Measurements from ENCODE around the gene TRAPPC5.

Gene TRAPPC5

DNA sequence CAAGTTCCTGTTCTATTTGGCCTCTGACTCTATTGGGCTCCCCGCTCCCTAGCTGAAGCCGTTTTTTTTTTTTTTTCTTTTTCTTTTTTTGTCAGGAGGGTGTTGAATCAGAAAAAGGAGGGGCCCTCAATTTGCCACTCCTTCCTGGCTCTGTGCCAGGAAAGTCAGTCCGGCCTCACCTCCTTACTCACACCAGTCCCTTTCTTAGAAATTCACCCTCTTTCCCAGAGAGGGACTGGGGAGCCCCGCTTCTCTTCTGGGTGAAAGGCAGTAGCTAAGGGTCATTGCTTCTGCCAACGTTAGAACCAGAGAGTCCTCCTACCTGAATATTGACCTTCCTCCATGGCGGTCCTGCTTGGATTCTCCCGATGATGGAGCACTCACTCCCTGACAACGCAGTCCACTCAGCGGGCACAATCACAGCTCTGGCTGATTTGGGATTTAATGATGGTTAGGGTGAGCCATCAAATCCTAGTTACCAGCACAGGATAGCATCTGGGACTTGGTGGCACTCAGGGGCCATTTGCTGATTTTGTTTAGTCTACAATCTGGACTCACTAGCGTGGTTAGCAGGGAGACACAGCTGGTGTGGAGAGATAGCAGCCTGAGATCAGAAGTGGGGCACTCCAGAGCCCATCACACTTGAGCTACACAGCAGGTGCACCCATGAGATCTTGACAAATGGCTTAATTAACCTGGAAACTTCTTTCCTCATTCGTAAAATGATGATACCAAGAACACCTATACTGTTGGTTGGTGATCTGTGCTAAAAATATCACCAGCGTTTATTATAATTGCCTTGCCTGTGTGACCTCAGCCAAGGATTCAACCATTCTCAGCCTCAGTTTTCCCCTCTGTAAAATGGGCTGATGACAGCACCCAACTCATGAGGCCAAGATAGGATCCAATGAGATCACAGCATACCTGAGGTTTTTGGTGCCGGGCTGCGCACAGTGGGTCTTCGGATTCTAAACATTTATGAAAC, 19.1 kb downstream of the TRAPPC5 start:
- no peak for FAIRE-seq

DNA sequence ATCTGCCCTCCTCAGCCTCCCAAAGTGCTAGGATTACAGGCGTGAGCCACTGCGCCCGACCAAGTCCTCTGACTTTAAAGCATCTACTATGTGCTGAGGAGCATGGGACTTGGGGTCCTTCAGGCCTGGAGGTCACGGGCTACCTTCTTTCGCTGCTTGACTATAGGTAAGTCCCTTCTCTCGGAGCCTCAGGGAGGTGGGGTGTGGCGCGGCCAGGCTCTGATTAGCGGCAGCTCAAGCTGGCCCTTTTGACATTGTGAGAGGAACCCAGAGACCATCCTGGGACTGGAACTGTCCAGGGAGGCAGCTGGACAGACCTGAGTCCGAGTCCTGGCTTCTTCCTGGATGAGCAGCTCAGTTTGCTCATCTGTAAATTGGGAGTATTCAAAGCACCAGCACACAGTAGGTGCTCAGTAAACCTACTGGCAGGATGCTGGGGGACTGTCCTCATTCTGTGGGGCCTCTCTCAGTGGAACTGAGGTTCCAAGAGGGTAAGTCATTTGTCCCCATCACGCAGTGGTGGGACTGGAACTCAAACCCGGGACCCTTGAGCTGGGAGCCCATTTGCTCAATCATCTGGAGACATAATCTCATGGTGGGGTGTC, 20.5 kb downstream of the TRAPPC5 start:
- no peak for DNase-seq (ENCODE audit: low spot score)
- no peak for FAIRE-seq

More for the DNA sequence above, 19.1 kb downstream of the TRAPPC5 start:
- peak; percentile 57 for DNase-seq (ENCODE audit: low spot score)

DNA sequence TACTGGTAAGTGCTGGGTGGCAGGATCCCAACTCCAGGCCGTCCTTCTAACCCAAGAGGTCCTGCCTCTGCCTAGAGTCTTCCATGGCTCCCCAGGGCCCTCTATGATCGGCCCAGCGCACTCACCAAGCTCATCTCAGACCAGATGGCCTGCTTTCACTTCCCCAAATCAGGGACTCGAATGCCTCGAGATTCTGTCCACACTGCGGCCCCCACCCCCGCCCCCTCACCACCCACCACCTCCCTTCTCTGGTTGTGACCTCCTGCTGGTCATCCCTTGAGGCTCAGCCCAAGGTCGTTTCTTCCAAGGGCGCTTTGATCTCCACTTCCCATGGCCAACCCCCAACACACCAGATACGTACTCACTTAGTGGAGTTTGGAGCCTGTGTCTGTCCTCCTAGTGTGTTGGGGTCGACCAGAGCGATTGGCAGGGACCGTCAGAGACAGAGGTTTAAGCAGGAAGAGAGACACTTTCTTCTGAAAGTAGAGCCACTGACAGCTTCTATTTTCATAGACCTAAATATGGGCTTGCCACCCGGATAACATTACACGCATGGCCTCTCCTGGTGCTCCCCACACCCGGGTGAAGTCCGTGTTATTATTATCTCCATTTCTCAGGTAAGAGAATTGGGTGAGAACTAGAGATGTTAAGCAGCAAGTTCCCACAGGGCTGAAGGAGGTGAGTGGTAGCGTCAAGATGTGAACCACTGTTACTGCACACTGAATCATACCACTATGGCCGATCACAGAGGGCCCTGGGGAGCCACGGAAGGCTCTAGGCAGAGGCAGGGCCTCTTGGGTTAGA, 21.2 kb downstream of the TRAPPC5 start, which contains the start of gene FCER2:
FCER2 (minus strand) TSS at position 478 of the 804 bp plus-strand sequence. CDS start 2,371 bp downstream, outside the sequence.
- no peak for DNase-seq (ENCODE audit: low spot score)
- FAIRE-seq = no peak

DNA sequence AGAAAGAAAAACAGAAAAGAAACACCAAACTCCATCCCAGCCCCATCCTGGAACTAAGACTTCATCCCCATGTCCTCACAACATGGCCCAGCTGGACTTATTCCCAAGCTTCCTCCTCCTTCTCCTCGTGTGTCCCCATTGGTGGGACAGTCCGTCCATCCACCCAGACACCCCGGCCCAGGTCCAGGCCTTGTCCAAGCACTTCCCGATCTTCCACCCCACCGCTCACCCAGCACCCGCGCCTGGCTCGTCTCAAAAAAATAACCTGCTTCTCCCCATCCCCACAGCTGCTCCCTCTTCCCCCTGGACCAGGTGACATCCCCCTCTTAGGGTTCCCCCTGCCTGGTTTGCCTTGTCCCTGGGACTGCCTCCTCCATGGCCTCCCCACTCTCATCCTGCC, 22.7 kb downstream of the TRAPPC5 start:
- FAIRE-seq = no peak
- DNase-seq (ENCODE audit: low spot score) = no peak

DNA sequence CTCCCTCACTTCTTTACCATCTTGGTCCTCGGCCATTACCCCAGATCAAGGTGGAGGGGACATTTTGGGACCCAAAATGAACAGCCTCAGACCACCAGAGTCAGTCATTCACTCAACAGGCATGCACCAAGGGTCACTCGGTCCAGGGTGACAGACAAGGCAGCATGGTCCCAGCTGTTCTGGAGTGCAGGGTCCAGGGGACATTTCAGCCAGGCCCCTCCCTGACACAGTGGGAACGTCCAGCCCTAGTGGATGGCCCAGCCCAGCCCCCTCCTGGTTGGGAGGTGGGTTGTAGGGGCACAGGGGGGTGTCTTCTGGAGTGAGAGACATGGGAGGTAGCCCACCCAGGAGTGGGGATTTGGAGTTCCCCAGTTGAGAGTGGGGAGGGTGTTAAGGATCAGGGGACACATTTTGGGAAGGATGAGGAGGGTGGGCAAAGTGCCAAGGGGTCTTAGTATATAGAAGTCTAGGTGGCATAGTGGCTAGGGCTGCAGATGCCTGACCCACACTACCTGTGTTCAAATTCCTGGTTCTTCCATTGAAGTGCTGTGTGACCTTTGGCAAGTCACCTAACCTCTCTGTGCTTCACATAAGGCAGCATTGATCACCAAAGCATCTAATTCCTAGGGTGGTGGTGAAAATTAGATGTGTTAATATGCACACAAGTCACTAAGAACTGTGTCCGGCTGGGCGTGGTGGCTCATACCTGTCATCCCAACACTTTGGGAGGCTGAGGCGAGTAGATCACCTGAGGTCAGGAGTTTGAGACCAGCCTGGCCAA, 23.8 kb downstream of the TRAPPC5 start:
- DNase-seq (ENCODE audit: low spot score) = no peak
- FAIRE-seq = no peak

DNA sequence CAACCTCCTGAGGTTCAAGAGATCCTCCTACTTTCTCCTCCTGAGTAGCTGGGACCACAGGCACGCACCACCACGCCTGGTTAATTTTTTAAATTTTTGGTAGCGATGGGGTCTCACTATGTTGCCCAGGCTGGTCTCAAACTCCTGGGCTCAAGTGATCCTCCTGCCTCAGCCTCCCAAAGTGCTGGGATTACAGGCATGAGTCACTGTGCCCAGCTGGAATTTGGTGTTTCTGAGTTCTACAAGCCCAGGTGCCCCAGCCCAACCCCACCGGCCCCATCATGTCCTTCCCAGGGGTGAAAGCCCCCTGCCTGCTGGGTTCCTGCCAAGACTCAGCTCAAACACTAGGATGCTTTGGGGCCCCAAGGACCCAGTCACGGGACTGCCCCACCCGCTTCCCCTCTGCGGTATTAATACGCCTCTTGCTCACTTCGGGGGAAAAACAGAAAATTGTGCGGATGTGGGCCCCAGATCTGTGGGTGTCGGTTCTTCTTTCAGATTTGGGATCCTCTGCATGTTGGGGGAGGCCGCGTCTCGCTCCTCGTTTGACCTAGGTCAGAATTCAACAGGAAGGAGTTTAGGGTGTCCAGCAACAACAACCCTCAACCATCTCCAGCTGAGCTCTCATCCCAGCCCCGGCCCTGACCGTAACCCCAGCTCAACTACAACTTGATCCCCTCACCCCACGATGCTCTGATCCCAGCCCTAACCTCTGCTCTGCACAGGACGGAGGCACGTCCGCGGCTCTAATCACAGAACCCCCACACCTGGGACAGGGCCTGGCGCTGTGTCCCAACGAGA, 25.0 kb downstream of the TRAPPC5 start:
- FAIRE-seq = no peak

DNA sequence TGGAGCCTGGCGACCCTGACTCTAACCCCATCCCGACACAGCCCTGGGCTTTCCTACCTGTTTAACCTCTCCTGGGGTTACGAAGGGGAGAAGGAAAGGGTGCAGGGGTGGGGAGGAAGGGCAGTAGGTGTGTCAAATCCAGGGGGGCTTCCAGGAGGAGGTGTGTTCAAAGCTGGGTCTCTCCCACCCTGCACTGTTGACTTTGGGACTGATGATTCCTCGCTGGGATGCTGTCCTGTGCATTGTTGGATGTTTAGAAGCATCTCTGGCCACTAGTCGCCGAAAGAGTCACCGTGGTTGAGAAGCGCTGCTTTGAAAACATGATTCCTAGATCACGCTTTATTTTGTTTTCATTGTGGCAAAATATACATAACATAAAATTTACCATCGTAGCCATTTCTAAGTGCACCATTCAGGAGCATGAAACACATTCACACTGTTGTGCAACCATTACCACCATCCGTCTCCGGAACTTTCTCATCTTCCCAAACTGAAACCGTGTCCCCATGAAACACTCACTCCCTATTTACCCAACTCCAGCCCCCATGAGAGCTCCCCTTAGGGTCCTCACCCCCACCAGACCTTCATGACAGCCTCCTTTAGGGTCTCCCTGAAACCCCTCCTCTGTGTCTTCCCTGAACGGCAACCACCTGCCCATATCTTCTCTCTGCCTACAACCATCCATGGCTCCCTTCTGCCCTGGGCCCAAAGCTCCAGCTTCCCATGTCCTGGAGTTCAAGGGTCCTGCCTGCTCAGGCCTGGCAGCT, 25.7 kb downstream of the TRAPPC5 start:
- DNase-seq (ENCODE audit: low spot score) (no peak), FAIRE-seq (no peak)

More for the DNA sequence above, 25.0 kb downstream of the TRAPPC5 start:
- no peak for DNase-seq (ENCODE audit: low spot score)

DNA sequence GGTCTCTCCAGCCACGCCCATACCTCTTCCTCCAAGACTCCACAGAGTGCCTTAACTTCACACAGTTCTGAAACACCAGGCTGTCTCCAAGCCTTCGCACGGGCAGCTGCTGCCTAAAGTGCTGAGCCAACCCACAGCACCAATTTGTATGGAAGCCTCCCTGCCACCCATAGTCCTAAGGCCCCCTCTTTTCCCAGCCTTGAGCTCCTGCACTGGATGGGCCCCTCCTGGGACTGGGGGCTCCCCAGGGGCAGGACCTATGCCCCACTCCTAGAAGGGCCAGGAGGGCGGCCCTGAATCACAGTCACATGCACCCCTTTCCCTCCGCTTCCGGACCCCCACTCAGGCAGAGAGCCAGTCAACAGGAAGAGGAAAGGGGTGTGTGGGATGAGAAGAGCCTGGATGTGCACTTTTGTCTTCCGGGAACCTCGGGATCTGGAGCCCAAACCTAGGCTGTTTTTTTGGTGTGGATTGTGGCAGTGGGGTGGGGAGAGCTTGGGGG, 26.4 kb downstream of the TRAPPC5 start:
- DNase-seq (ENCODE audit: low spot score) = no peak
- FAIRE-seq = no peak

DNA sequence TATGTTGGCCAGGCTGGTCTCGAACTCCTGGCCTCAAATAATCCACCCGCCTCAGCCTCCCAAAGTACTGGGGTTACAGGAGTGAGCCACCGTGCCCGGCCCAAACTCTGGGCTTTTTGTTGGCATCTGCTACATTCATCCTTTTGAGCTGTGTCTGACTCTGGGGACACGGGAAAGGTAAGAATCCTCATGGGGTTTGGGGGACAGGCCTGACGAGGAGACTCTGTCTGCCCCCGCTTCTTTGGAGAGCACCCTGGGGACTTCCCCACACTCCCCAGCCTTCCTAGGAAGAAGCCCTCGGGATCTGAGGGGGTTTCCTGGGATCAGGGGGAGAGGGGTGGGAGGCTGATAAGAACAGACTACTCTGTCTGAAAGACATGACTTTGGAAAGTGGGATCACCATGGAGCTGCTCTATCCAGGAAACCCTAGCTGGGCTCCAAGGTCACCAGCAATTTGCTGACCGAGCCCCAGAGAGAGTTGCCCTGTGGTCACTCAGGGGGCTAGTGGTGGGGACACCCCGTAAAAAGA, 29.4 kb downstream of the TRAPPC5 start:
- FAIRE-seq (no peak), DNase-seq (ENCODE audit: low spot score) (no peak)

DNA sequence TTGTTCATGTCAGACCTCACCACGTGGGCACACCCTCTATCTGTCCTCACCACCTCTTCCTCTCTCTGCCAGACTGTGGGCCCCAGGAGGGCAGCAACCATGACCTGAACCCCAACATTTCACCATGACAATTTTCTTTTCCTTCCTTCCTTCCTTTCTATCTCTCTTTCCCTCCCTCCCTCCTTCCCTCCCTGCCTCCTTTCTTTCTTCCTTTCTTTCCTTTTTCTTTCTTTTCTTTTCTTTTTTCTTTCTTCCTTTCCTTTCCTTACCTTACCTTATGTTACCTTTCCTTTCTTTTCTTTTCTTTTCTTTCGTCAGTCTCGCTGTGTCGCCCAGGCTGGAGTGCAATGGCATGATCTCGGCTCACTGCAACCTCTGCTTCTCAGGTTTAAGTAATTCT, 30.0 kb downstream of the TRAPPC5 start:
- no peak for DNase-seq (ENCODE audit: low spot score)
- FAIRE-seq = no peak

DNA sequence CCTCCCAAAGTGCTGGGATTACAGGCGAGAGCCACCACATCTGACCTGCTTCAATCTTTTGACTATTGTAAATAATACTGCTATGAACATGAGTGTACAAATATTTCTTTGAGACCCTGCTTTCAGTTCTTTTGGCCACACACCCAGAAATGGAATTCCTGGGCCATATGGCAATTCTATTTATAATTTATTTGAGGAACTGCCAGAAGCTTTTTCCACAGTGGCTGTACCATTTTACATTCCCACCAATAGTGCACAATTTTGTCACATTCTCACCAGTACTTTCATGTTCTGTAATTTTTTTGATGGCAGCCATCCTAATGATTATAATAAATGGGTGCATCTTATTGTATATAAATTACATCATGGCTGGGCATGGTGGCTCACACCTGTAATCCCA, 35.0 kb downstream of the TRAPPC5 start:
- FAIRE-seq (no peak), DNase-seq (ENCODE audit: low spot score) (no peak)

DNA sequence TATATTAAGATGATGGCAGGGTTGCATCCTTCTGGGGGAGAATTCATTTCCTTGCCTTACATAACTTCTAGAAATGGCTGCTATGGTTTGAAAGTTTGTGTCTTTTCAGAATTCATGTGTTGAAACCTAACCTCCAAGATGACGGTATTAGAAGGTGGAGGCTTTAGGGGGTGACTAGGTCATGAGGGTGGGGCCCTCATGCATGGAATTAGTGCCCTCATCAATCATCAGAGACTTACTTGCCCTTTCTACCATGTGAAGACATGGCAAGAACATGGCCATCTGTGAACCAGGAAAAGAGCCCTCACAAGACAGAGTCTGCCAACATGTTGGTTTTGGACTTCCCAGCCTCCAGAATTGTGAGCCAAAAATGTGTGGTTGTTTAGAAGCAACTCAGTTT, 36.1 kb downstream of the TRAPPC5 start:
- FAIRE-seq = no peak
- DNase-seq (ENCODE audit: low spot score) = no peak

DNA sequence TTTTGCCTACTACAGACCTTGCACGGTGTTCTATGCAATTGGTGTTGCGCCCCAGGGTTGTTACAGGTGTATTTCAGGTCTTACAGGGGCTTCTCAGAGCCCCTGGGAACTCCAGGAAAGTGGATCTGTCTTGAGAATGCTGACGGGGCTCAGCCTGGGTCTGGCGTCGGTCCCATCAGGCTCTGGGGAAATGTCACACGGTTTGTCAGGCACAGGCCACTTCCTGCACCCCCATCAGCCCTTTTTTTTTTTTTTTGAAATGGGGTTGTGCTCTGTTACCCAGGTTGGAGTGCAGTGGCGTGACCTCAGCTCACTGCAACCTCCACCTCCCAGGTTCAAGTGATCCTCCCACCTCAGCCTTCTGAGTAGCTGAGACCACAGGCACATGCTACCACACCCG, 38.0 kb downstream of the TRAPPC5 start:
- no peak for DNase-seq (ENCODE audit: low spot score)
- FAIRE-seq = no peak

DNA sequence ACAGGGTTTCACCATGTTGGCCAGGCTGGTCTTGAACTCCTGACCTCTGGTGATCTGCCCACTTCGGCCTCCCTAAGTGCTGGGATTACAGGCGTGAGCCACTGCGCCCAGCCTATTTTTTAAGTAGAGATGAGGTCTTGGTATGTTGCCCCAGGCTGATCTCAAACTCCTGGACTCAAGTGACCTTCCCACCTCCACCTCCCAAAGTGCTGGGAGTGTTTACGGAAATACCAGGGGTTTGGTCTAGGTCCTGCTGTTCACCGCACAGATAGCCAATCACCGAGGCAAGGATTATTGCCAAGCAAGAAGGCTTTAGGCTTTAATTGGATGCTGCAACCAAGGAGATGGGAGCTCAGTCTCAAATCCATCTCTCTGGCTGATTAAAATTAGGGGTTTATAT, 39.7 kb downstream of the TRAPPC5 start:
- DNase-seq (ENCODE audit: low spot score) = no peak

DNA sequence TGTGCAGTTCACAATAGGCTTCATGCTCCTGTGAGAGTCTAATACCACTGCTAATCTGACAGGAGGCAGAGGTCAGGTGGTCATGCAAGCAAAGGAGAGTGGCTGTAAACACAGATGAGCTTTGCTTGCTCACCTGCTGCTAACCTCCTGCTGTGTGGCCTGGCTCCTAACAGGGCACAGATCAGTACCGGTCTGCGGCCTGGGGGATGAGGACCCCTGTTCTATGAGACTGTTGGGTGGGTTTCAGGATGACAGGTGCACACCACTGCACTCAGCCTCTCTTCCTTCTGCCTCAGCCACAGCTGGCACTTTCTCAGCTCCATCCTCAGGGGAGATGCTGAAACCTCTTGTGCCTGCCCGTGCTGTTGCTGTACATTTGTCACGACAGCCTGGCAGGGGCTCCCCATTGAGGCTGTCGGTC, 41.6 kb downstream of the TRAPPC5 start:
- DNase-seq (ENCODE audit: low spot score) (no peak), FAIRE-seq (no peak)

More for the DNA sequence above, 39.7 kb downstream of the TRAPPC5 start:
- FAIRE-seq = no peak

DNA sequence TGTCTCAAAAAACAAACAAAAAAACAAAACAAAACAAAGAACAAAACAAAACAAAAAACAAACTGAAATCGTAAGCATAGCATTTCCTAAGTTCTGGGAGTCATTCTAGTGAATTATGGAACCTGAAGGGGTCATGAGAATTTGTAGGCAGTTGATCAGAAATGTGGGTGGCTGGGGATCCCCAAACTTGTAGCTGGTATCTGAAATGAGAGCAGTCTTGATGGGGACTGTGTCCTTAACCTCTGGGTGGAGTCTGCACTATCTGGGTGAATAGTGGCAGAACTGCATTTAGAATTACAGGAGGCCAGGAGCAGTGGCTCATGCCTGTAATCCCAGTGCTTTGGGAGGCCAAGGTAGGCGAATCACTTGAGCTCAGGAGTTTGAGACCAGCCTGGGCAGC, 45.2 kb downstream of the TRAPPC5 start:
- DNase-seq (ENCODE audit: low spot score) (no peak), FAIRE-seq (no peak)

DNA sequence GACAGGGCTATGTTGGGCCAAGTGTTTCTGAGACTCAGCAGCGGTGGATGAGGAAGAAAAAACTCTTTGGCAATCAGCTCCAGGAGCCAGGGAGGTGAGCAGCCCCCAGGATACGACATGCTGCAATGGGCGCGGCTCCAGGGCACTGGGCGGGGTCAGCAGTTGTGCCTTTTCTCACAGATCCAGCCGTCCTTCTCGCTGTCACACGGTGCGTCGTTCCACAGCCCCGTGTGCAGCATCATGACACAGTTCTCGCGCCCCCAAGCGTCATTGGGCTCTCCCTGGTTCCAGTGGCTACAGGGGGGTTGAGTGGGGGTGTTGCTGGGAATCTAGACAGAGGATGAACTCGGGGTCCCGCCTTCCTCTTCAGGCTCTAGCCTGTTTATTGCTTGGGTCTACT, 48.6 kb downstream of the TRAPPC5 start:
- no peak for DNase-seq (ENCODE audit: low spot score)
- FAIRE-seq = no peak

DNA sequence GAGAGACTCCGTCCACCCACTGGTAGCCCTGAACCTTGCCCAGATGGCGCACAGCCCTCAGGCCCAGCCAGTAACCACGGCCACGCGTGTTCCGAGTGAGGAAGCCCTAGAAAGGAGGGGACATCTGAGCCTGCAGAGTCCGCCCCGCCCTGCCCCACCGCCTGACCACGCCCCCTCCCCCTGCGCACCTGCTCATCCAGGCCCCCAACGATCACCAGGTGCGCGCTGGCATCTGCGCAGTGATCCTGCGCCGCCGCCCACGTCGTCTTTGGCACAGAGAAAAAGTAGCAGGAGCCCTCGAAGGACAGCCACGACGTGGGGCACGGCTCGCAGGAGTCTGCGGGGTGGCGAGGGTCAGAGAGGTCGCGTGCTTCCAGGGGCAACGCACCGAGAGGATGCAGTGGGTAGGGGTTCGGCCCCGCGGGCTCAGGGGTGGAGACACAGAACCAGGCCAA, 49.2 kb downstream of the TRAPPC5 start:
- DNase-seq (ENCODE audit: low spot score) = no peak
- FAIRE-seq = no peak
